Measurements from ENCODE around the gene RPS6KA2.

DNA sequence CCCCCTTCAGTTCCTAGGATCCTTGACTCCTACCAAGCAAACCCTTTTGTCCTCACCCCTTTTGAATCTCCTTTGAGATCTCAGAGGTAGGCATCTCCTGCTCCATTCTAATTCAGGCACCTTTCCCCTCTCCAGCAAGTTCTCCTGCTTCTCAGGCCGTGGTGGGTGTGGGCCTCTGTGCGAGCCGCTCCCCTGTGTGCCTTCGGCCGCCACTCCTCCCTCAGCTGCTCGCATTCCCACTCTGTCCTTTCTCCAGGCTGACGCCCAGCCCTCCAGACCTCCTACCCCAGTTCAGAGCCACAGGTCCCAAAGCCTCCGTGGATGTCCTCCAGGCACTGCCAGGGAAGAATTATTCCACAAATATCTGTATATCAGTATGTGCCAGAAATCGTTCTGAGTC, 19.7 kb upstream of the RPS6KA2 start:
- TF ChIP-seq, protein P1, sequence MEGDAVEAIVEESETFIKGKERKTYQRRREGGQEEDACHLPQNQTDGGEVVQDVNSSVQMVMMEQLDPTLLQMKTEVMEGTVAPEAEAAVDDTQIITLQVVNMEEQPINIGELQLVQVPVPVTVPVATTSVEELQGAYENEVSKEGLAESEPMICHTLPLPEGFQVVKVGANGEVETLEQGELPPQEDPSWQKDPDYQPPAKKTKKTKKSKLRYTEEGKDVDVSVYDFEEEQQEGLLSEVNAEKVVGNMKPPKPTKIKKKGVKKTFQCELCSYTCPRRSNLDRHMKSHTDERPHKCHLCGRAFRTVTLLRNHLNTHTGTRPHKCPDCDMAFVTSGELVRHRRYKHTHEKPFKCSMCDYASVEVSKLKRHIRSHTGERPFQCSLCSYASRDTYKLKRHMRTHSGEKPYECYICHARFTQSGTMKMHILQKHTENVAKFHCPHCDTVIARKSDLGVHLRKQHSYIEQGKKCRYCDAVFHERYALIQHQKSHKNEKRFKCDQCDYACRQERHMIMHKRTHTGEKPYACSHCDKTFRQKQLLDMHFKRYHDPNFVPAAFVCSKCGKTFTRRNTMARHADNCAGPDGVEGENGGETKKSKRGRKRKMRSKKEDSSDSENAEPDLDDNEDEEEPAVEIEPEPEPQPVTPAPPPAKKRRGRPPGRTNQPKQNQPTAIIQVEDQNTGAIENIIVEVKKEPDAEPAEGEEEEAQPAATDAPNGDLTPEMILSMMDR (IDR thresholded peaks at IDR 0.05), result no peak
- no peak for TF ChIP-seq POLR2A (IDR thresholded peaks at IDR 0.05)

Measured in testis (tissue), 2 donors.